GM11168 (cell line): ENCODE results near the gene CD226.
"Not testable (repeated sequence)": the region's sequence is repeated elsewhere in the genome, so short reads cannot be mapped to it uniquely, and the experiment has no call there.

ENCODE experiments used
- in situ Hi-C: fragments of 300-500 bp; cut with MboI; formaldehyde crosslinking; loops from one replicate; pipeline ENCODE4 v1.12.0; 2022; ENCODE audit warnings: low sequenced_read_pairs; ENCODE audit not compliant: unreplicated experiment

Gene CD226

DNA sequence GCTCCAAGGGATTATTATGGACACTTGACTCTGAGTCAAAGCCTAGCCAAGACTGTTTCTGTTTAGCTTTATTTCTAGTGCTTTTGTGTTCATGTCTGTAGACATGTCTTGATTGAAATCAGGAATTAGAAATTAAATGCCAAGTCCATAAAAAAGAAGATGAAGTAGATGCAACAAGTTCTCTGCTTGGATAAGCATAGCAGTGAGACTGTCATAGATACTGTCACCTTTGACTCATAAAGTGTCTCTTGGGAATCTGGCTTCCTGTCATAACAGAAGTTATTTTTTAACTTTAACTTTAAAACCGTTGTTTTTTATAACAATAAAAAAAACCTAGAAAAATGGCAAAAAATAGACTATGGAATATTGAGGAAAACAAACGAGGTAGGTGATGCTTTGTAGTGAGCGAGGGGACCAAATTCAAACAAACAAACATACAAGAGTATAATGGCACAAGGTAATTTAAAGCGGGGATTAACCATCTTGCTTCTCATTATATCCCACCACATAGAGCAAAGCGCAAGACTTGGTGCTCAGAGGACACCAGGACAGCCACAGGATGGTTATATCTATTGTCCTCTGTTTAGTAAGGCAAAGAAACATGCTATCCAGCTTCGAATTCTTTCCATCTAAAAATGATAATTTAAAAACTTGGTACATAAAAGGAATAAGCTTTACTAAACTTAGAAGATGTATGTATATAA, 64.6 kb downstream of the CD226 start:
- in situ Hi-C loops = no loop called here

DNA sequence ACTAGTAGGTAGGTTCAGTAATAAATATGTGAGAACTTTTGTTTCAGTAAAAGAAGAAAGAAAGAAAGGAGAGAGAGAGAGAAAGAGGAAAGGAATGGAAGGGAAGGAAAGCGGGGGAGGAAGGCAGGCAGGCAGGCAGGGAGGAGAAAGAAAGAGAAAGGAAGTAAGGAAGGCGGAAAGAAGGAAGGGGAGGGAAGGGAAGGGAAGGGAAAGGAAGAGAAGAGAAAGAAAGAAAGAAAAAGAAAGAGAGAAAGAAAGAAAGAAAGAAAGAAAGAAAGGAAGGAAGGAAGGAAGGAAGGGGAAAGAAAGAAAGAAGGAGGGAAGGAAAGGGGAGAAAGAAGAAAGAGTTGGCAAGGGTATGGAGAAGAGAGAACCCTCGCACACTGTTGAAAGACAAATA, 67.6 kb downstream of the CD226 start:
- in situ Hi-C loops = no loop called here

- in situ Hi-C loops = not testable (repeated sequence)
Measured at GRCh38 chr18:69879051-69879450, 68.6 kb downstream of the CD226 start.

DNA sequence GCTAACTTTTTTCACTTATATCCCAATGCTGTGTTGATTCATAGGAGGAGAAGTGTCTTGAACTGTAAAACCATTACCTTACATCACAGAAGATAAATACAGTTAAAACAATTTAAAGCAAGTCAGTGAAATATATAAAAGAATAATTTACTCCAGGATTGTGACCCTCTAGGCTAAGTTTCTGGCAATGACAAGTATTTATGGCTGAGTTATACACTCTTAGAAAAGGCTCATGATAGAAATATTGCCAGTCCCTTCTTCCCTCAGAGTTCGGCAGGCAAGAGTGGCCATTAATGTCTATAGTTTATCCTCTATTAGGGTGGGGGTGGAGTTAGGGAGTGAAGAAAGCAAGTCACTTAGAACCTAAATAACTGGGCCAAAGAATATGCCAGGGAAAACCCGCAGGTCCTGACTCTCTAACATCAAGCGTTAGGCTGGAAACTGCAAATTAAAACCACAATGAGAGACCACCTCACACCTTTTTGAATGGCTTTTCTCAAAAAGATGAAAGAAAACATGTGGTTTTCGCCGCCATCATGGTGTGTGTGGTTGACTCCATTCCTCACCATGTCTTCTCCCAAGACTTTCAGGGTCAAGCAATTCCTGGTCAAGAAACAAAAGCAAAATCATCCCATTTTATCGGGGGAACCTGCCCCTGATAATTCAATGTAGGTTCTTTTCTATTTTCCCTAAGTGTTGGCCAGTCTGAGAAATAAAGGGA, 69.3 kb downstream of the CD226 start:
- in situ Hi-C loops = no loop called here

DNA sequence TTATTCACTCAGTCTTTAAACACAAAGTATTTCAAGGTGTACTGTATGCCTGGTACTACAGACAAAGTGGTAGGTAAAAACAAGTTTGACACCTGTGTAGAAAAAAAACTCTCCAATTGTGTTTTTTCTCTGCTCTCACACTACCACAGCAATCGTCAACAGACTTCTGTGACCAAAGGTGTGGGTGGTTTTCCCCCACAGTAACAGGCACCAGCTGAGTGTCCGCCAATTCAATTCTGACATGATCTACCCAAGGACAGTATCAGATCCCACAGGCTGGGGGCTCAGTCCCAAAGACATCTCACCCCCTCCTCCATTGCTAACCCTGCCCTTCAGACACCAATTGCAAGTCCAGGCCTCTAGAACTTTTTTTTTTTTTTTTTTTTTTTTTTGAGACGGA, 71.2 kb downstream of the CD226 start:
- in situ Hi-C loops = no loop called here

DNA sequence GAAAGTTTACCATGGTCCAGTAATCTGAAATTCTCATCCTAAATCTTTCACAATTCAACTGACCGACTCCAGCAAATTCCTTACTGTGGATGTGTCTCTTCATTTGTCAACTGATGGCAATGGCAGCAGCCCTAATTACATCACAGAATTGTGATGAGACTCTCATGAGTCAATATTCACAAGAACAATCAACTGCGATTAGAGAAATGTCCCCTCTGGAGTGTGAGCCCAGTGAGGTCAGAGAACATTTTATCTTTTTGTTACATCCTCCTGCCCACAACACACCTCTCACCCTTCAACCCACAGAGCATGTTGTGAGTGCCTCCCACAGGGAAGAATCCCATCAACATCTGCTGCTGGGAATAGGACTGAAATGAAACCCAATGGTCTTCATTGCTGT, 73.6 kb downstream of the CD226 start:
- in situ Hi-C loops = no loop called here

DNA sequence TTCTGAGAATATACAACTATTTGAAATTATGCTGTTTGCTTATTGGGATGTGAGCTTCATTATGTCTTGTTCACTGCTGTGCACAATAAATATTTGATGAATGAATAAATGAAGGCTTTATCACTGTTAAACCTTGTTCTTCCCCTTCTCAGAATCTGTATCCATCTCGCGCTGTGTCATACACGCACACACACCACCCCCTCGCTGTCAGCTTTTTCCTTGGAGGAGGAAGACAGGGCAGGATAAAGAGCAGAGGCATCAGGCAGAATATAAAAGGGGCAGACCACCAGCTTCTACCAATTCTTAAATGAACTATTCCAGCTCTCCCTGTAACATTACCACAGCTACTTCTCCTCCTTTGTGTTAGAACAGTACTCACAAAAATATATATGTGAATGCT, 75.0 kb downstream of the CD226 start:
- in situ Hi-C loops = no loop called here

- in situ Hi-C loops = no loop called here
Measured at GRCh38 chr18:69871363-69871762, 76.3 kb downstream of the CD226 start.

DNA sequence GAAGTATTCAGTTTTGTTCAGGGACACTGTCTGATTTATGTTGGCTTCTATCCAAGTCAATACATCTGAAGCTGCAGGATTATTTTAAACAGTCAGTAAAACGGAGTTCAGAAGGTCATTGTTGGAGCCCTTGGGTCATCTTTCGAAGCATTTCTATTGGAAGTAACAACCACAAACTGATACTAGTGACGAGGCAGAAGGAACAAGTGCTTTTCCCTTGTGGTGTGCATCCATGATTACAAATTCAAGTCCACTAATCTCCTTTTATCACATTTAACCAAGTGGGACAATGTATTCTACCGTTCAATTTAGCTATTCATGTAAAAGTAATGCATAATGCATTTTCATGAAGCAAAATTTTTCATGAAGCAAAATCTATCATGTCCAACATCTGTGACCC, 76.9 kb downstream of the CD226 start:
- in situ Hi-C loops = no loop called here

GRCh38 chr18:69866212-69866611, 81.5 kb downstream of the CD226 start:
- in situ Hi-C loops = no loop called here

- in situ Hi-C loops = no loop called here
Measured at GRCh38 chr18:69865776-69866175, 81.9 kb downstream of the CD226 start.

- in situ Hi-C loops = not testable (repeated sequence)
Measured at GRCh38 chr18:69864802-69865201, 82.9 kb downstream of the CD226 start.

DNA sequence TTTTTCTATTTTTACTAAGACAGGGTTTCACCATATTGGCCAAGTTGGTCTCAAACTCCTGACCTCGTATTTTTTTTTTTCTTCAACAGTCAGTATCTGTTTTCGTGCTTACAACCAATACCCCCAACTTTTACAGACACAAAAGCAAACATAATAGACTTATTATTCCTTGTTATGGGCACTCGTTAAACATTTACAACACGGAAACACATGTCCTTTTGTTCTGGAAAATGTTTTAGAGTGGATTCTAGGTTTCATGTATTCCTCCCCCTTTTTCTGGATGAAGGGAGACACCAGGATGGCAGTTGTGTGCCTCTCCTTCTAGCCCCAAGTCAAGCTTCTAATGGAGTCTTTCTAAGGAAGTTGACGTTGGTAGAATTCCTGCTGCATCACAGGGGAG, 88.8 kb downstream of the CD226 start:
- in situ Hi-C loops = no loop called here

GRCh38 chr18:69854455-69854854, 93.2 kb downstream of the CD226 start:
- in situ Hi-C loops = no loop called here

GRCh38 chr18:69853051-69853450, 94.6 kb downstream of the CD226 start:
- in situ Hi-C loops = no loop called here

- in situ Hi-C loops = no loop called here
Measured at GRCh38 chr18:69845593-69846506, 101.8 kb downstream of the CD226 start.

- in situ Hi-C loops = no loop called here
Measured at GRCh38 chr18:69844656-69845055, 103.0 kb downstream of the CD226 start.

DNA sequence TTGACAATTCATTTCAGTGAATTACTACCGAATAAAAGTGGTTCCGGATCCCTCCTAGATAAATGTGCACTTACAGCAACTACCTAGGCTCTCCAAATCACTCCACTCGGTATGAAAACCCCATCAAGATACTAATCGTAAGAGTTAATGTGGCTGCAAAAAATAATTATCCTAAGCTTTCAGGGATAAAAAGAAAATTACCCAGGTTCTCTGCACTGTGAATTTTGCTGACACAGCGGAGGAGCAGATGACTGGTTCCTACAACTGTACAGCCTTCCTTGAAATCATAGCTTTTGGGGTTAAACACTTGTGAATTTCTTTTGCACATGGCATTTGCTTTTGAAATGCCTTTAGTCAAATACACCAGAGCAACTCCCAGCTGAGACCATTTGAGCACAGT, 104.7 kb downstream of the CD226 start:
- in situ Hi-C loops = no loop called here

GRCh38 chr18:69841117-69841516, 106.6 kb downstream of the CD226 start:
- in situ Hi-C loops = no loop called here

DNA sequence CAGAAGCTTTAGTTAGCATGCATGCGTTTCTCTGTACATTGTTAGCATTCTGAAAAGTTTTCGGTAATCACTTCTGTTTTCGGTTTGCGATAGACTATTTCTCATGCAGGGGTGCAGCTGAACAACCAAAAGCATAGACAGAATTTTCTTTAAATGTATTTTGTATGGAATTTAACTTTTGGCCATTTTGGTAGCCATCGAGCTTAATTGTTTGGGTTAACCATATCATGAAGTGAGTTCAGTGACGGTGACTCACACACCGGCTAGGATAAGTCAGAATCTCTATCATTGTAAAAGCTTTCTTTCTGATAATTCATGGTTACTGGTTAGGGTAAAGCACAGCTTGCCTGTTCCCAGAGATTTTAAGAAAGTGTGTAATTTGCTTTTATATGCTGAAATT, 107.2 kb downstream of the CD226 start:
- in situ Hi-C loops = no loop called here

GRCh38 chr18:69840001-69840400, 107.7 kb downstream of the CD226 start:
- in situ Hi-C loops = no loop called here
